A673 (cell line): ENCODE measurements around the gene ATP6AP1. TPM values are rescaled to one million over a fixed set of nuclear protein-coding genes. Genes with fewer than 3 reads are reported as not detected.

Experiments
- BruUV-seq: library from RNA; stranded (reverse); fragments of 400-500 nt; replicated peaks from 2 replicates; lab custom pipeline; 2021; lab: Mats Ljungman, UMichigan
- CTCF ChIA-PET: fragments of 300-600 bp; sonication (Branson Sonifier 250); formaldehyde crosslinking; loops from one replicate; lab custom pipeline; 2022; ENCODE audit warnings: antibody characterized with exemption; lab: Charles Lee
- POLR2A ChIA-PET: fragments of 300-600 bp; sonication (Branson Sonifier 250); formaldehyde crosslinking; loops from one replicate; lab custom pipeline; 2022; ENCODE audit warnings: antibody characterized with exemption; ENCODE audit not compliant: low non-redundant PET; lab: Charles Lee
- DNase-seq: peaks from one replicate; pipeline ENCODE4 v3.0.0-alpha.2; 2015; ENCODE audit warnings: low spot score
- H3K27ac ChIP-seq: fragments of 200-600 bp; sonication (generic); 2 replicates; pipeline ENCODE4 v1.5.1; 2016; ENCODE audit warnings: mixed run types, low read depth, mild to moderate bottlenecking, mixed read lengths, antibody characterized with exemption, low read length; ENCODE audit not compliant: poor library complexity, severe bottlenecking
- H3K27me3 ChIP-seq: fragments of 200-600 bp; sonication (generic); replicated peaks from 2 replicates; pipeline ENCODE4 v1.6.1; 2017; ENCODE audit warnings: mixed run types, low read depth, mild to moderate bottlenecking, mixed read lengths, antibody characterized with exemption, low read length; ENCODE audit not compliant: insufficient read depth, poor library complexity
- H3K36me3 ChIP-seq: fragments of 200-600 bp; sonication (generic); 2 replicates; pipeline ENCODE4 v1.6.1; 2016; ENCODE audit warnings: mixed run types, mild to moderate bottlenecking, mixed read lengths, antibody characterized with exemption, low read length; ENCODE audit not compliant: insufficient read depth, poor library complexity, severe bottlenecking
- H3K4me1 ChIP-seq: fragments of 200-600 bp; sonication (generic); 2 replicates; pipeline ENCODE4 v1.6.1; 2017; ENCODE audit warnings: mixed run types, mild to moderate bottlenecking, mixed read lengths, antibody characterized with exemption, low read length; ENCODE audit not compliant: insufficient read depth, poor library complexity, severe bottlenecking
- H3K4me3 ChIP-seq: fragments of 200-600 bp; sonication (generic); 2 replicates; pipeline ENCODE4 v1.5.1; 2016; ENCODE audit warnings: low read depth, mixed run types, mild to moderate bottlenecking, mixed read lengths, low read length; ENCODE audit not compliant: poor library complexity, severe bottlenecking
- H3K9me3 ChIP-seq: fragments of 200-600 bp; sonication (generic); 2 replicates; pipeline ENCODE4 v1.6.1; 2016; ENCODE audit warnings: mixed run types, low read depth, mild to moderate bottlenecking, mixed read lengths, antibody characterized with exemption, low read length; ENCODE audit not compliant: poor library complexity, severe bottlenecking
- CTCF ChIP-seq: fragments of 300-800, 200-600 bp; sonication (generic); conservative IDR thresholded peaks from 2 replicates; pipeline ENCODE4 v1.5.1; 2017; ENCODE audit warnings: low read depth, mild to moderate bottlenecking, antibody characterized with exemption, low read length, moderate library complexity, mixed read lengths
- EZH2 ChIP-seq: fragments of 200-600 bp; sonication (generic); IDR thresholded peaks from 2 replicates; pipeline ENCODE4 v1.6.1; 2017; ENCODE audit warnings: borderline replicate concordance, low read depth, mild to moderate bottlenecking, mixed read lengths, antibody characterized with exemption, low read length; ENCODE audit not compliant: poor library complexity, severe bottlenecking
- intact Hi-C: fragments of 100-400 bp; cut with micrococcal nuclease; formaldehyde crosslinking; loops from one replicate; pipeline ENCODE4 v1.10.0; 2022; ENCODE audit not compliant: unreplicated experiment
- total RNA-seq: library from RNA; stranded (reverse); gene quantifications from 2 replicates; pipeline ENCODE4 v1.2.3, GENCODE V29; 2021

ATP6AP1 gene
- total RNA-seq, 1 experiment from 2014 or later = 77.1 TPM

- POLR2A ChIA-PET = no interaction called here
- no peak for DNase-seq
- Histone ChIP-seq H3K4me3 (no peak overlapping the region), H3K27me3 (no peaks in the 10 kb centered on the region), H3K36me3 (peaks cover 8% of the 10 kb centered on the region), H3K4me1 (peaks cover 14% of the 10 kb centered on the region), H3K9me3 (no peaks in the 10 kb centered on the region), H3K27ac (no peak overlapping the region)
- TF ChIP-seq CTCF (no peak), EZH2 (no peak)
- CTCF ChIA-PET = no interaction called here
- BruUV-seq = no TSS peak
- intact Hi-C loops = no loop called here
Observed at GRCh38 chrX:154433605-154434004, 5.1 kb downstream of the ATP6AP1 start.

- no peak overlapping the region for H3K27ac ChIP-seq
- H3K9me3 ChIP-seq = no peaks in the 10 kb centered on the region
- intact Hi-C loops = no loop called here
- DNase-seq = no peak
- no TSS peak for BruUV-seq
- peaks cover 12% of the 10 kb centered on the region for H3K36me3 ChIP-seq
- ChIA-PET POLR2A (no interaction called here), CTCF (no interaction called here)
- TF ChIP-seq EZH2 (no peak), CTCF (no peak)
- no peak overlapping the region for H3K4me3 ChIP-seq
- H3K4me1 ChIP-seq = peaks cover 13% of the 10 kb centered on the region
- no peaks in the 10 kb centered on the region for H3K27me3 ChIP-seq
Observed at GRCh38 chrX:154434394-154435168, 6.1 kb downstream of the ATP6AP1 start.

- no peak for TF ChIP-seq EZH2
- no peak for TF ChIP-seq CTCF
- no peak for DNase-seq
- Histone ChIP-seq H3K27ac (no peak overlapping the region), H3K4me3 (no peak overlapping the region), H3K9me3 (no peaks in the 10 kb centered on the region), H3K36me3 (peaks cover 17% of the 10 kb centered on the region), H3K27me3 (no peaks in the 10 kb centered on the region), H3K4me1 (peaks cover 11% of the 10 kb centered on the region)
- BruUV-seq = no TSS peak
- POLR2A ChIA-PET = no interaction called here
- CTCF ChIA-PET = no interaction called here
- intact Hi-C loops = no loop called here
Observed at GRCh38 chrX:154435171-154435733, 6.8 kb downstream of the ATP6AP1 start.
